SK-N-SH (cell line): Measurements from ENCODE around the gene STX18. TPM values are rescaled to one million over a fixed set of nuclear protein-coding genes. Genes with fewer than 3 reads are reported as not detected.

Experiments
- CTCF ChIA-PET: fragments of 300-600, 350-600 bp; formaldehyde crosslinking; extraction: SDS; loops from one replicate; lab custom pipeline; 2021; lab: Yijun Ruan, JAX
- POLR2A ChIA-PET: fragments of 350-600 bp; sonication (Branson Sonifier 250); formaldehyde crosslinking; extraction: SDS; loops from one replicate; lab custom pipeline; 2020; ENCODE audit warnings: antibody characterized with exemption, inconsistent platforms; lab: Yijun Ruan, JAX
- DNase-seq: peaks from one replicate; pipeline ENCODE4 v3.0.0; 2012
- H2AFZ ChIP-seq: fragments of 200-600 bp; sonication (generic); 2 replicates; pipeline ENCODE4 v1.8.1; 2016; ENCODE audit warnings: antibody characterized with exemption, mild to moderate bottlenecking, low read depth
- H3F3A ChIP-seq: fragments of 200-600 bp; sonication (generic); replicated peaks from 2 replicates; pipeline ENCODE3; 2016; ENCODE audit warnings: antibody characterized with exemption, mild to moderate bottlenecking; ENCODE audit not compliant: insufficient read depth
- H3K27ac ChIP-seq, 2 experiments: fragments of 200-500 bp in 1 of 2; fragments of 200-600 bp in 1 of 2; sonication (Bioruptor generic) in 1 of 2; sonication (generic), shearing (Covaris generic) in 1 of 2; 2 replicates each; pipeline versions ENCODE4 v1.5.1 to v1.6.1; 2014 to 2016; ENCODE audit warnings: low read depth in 2 of 2, inconsistent platforms in 1 of 2, low read length in 1 of 2, mild to moderate bottlenecking in 1 of 2, mixed read lengths in 1 of 2
- H3K27me3 ChIP-seq: fragments of 200-600 bp; sonication (generic), shearing (Covaris generic); 2 replicates; pipeline ENCODE4 v1.6.1; 2016; ENCODE audit warnings: mixed run types; ENCODE audit not compliant: insufficient read depth
- H3K36me3 ChIP-seq, 2 experiments: fragments of 200-500 bp in 1 of 2; fragments of 200-600 bp in 1 of 2; sonication (Bioruptor generic) in 1 of 2; sonication (generic) in 1 of 2; replicated peaks in 1 of 2; 2 replicates each; pipeline versions ENCODE3 to v1.5.1; 2014 to 2016; ENCODE audit warnings: low read length in 1 of 2, mild to moderate bottlenecking in 1 of 2; ENCODE audit not compliant: insufficient read depth in 2 of 2, control insufficient read depth in 1 of 2
- H3K4me1 ChIP-seq, 2 experiments: fragments of 200-500 bp in 1 of 2; fragments of 200-600 bp in 1 of 2; sonication (Bioruptor generic) in 1 of 2; sonication (generic), shearing (Covaris generic) in 1 of 2; 2 replicates each; pipeline versions ENCODE4 v1.5.1 to v1.6.1; 2014 to 2016; ENCODE audit warnings: low read depth in 1 of 2, low read length in 1 of 2, mixed run types in 1 of 2; ENCODE audit not compliant: insufficient read depth in 2 of 2, control insufficient read depth in 1 of 2
- H3K4me2 ChIP-seq: fragments of 200-600 bp; sonication (generic), shearing (Covaris generic); 2 replicates; pipeline ENCODE4 v1.6.1; 2017; ENCODE audit warnings: mixed run types
- H3K4me3 ChIP-seq, 2 experiments: fragments of 200-500 bp in 1 of 2; fragments of 200-600 bp in 1 of 2; sonication (Bioruptor generic) in 1 of 2; sonication (generic), shearing (Covaris generic) in 1 of 2; 2 replicates each; pipeline versions ENCODE4 v1.5.1 to v1.8.1; 2014 to 2016; ENCODE audit warnings: low read depth in 2 of 2, inconsistent platforms in 1 of 2, low read length in 1 of 2, mild to moderate bottlenecking in 1 of 2, mixed read lengths in 1 of 2, moderate library complexity in 1 of 2
- H3K79me2 ChIP-seq: fragments of 200-600 bp; sonication (generic); 2 replicates; pipeline ENCODE4 v1.8.1; 2017; ENCODE audit warnings: mild to moderate bottlenecking; ENCODE audit not compliant: insufficient read depth
- H3K9ac ChIP-seq: fragments of 200-600 bp; sonication (generic); 2 replicates; pipeline ENCODE4 v1.6.1; 2017; ENCODE audit warnings: mixed run types
- H3K9me2 ChIP-seq: fragments of 200-600 bp; sonication (generic); 2 replicates; pipeline ENCODE4 v1.6.1; 2017; ENCODE audit warnings: mixed run types
- H3K9me3 ChIP-seq: fragments of 200-600 bp; sonication (generic); 2 replicates; pipeline ENCODE4 v1.6.1; 2017; ENCODE audit warnings: mixed run types, mild to moderate bottlenecking, moderate library complexity
- H4K20me1 ChIP-seq: fragments of 200-600 bp; sonication (generic); 2 replicates; pipeline ENCODE4 v1.6.1; 2017; ENCODE audit warnings: mild to moderate bottlenecking, mixed run types; ENCODE audit not compliant: insufficient read depth
- CHD2 ChIP-seq: fragments of 150-350 bp; IDR thresholded peaks from 2 replicates; pipeline ENCODE4 v1.6.1; 2018; ENCODE audit warnings: low read length; ENCODE audit not compliant: partially characterized antibody
- ELF1 ChIP-seq: IDR thresholded peaks from 2 replicates; pipeline ENCODE4 v1.4.0; 2012
- EP300 ChIP-seq, 2 experiments: IDR thresholded peaks; 2 replicates each; pipeline versions ENCODE4 v1.4.0 to v1.6.1; 2012; ENCODE audit warnings: borderline replicate concordance in 1 of 2, low read depth in 1 of 2, low read length in 1 of 2
- EZH2phosphoT487 ChIP-seq: fragments of 200-600 bp; sonication (generic); IDR thresholded peaks from 2 replicates; pipeline ENCODE4 v1.6.1; 2017; ENCODE audit warnings: low read depth, mixed run types, mild to moderate bottlenecking, antibody characterized with exemption, moderate library complexity, borderline replicate concordance
- FOXJ3 ChIP-seq: sonication (generic); formaldehyde crosslinking; IDR thresholded peaks from 2 replicates; pipeline ENCODE4 v1.5.1; 2020; ENCODE audit warnings: mild to moderate bottlenecking, missing genetic modification reagents
- GABPA ChIP-seq: IDR thresholded peaks from 2 replicates; pipeline ENCODE4 v1.4.0; 2012; ENCODE audit warnings: low read depth, mild to moderate bottlenecking
- MEF2A ChIP-seq: IDR thresholded peaks from 2 replicates; pipeline ENCODE4 v1.4.0; 2012; ENCODE audit warnings: low read depth, borderline replicate concordance
- MXI1 ChIP-seq: IDR thresholded peaks from 2 replicates; pipeline ENCODE4 v1.6.1; 2012; ENCODE audit warnings: mild to moderate bottlenecking, low read depth, low read length, improper control_type of control experiment
- NFIC ChIP-seq: IDR thresholded peaks from 2 replicates; pipeline ENCODE4 v1.4.0; 2012; ENCODE audit warnings: borderline replicate concordance
- NRF1 ChIP-seq: IDR thresholded peaks from 2 replicates; pipeline ENCODE4 v1.6.1; 2012; ENCODE audit warnings: low read depth, mild to moderate bottlenecking, low read length
- PBX3 ChIP-seq: IDR thresholded peaks from 2 replicates; pipeline ENCODE4; 2012
- POLR2AphosphoS5 ChIP-seq: IDR thresholded peaks from 2 replicates; pipeline ENCODE4 v1.6.1; 2012; ENCODE audit warnings: low read depth, low read length
- RAD21 ChIP-seq: IDR thresholded peaks from 2 replicates; pipeline ENCODE4 v1.6.1; 2012; ENCODE audit warnings: mild to moderate bottlenecking, low read length
- RCOR1 ChIP-seq: fragments of 150-350 bp; IDR thresholded peaks from 2 replicates; pipeline ENCODE4 v1.6.1; 2017; ENCODE audit warnings: antibody characterized with exemption, low read length
- RFX5 ChIP-seq: IDR thresholded peaks from 2 replicates; pipeline ENCODE4 v1.6.1; 2012; ENCODE audit warnings: mild to moderate bottlenecking, improper control_type of control experiment, low read length
- RXRA ChIP-seq: IDR thresholded peaks from 2 replicates; pipeline ENCODE4 v1.4.0; 2012; ENCODE audit warnings: low read depth, mild to moderate bottlenecking, borderline replicate concordance
- SIN3A ChIP-seq: IDR thresholded peaks from 2 replicates; pipeline ENCODE4 v1.6.1; 2012; ENCODE audit warnings: low read depth, mild to moderate bottlenecking, low read length, moderate library complexity, borderline replicate concordance
- SMC3 ChIP-seq: IDR thresholded peaks from 2 replicates; pipeline ENCODE4 v1.6.1; 2012; ENCODE audit warnings: low read depth, low read length, improper control_type of control experiment
- TAF1 ChIP-seq: IDR thresholded peaks from 2 replicates; pipeline ENCODE4 v1.6.1; 2012; ENCODE audit warnings: low read depth, mild to moderate bottlenecking, low read length, moderate library complexity, borderline replicate concordance
- USF1 ChIP-seq: IDR thresholded peaks from 2 replicates; pipeline ENCODE4 v1.4.0; 2012; ENCODE audit warnings: low read depth, borderline replicate concordance
- whole genome bisulfite sequencing: methylation state at CpG from one replicate; pipeline ENCODE4 v1.1.6; 2017; ENCODE audit warnings: low lambda C conversion rate; 5-methylcytosine and 5-hydroxymethylcytosine counted together
- polyA plus RNA-seq, 3 experiments: library from polyadenylated mRNA; depleted of rRNA; stranded (reverse); fragments of >200 nt; gene quantifications; 2 replicates each; pipeline ENCODE4 v1.2.3, GENCODE V29; 2012
- TF ChIP-seq, protein P1 (sequence below): fragments of 150-350 bp; IDR thresholded peaks from 2 replicates; pipeline ENCODE4 v1.6.1; 2017; ENCODE audit warnings: antibody characterized with exemption, low read length, low read depth, borderline replicate concordance

Gene STX18
- polyA plus RNA-seq, 1 of the 3 experiments (the other 2 are of a cell fraction) = 17.3 TPM

DNA sequence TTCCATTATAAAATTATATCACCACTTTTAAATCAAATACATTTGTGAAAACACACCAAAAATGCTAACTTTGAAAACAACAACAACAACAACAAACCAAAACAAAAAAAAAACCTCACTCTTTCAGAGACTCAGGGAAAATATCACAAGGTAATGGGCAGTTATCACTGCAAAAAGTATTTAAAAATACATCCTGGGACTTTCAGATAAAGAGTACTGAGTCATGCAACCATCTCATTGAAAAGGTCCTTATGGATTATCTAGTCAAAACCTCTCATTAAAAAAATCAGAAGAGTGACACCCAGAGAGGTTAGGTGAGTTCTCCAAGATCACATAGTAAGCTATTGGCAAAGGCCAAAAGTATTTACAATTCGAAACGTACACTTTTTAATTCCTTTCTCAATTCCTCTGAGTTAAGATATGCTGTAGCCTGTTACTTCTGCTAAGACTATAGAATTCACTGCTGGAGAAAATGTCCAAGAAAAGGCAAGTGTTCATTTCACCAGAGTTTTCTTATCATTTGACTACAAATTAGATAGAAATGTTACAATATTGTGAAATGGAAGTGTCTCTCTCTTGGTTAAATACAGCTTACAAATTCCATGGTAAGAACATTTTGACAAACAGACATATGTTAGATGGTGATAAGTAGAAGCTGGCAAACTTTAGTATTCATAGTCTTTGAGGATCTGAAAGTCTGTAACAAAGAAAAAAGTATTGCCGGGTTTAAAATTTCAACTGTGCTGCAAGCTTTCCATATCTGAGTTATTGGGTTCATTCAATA, 9.3 kb downstream of the STX18 start (continued):
- TF ChIP-seq RCOR1 (no peak), USF1 (no peak), SIN3A (no peak), TAF1 (no peak), GABPA (no peak)

DNA sequence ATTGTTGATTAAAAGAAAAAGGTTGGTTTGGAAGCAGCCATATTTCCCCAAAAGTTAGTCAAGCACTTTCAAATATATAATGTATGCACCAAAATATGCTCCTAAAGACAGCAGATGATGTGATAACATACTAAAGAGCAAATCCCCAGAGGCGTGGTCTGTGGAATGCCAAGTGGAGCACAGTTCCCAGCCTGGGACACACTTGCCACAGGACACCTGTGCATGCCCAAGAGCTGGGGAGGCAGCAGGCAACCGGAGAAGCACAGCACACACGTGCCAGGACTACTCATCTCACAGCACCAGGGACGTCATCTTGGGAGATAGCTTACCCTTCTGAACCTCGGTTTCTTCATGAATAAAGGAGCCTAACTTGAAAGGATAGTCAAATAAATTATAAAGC, 12.5 kb downstream of the STX18 start:
- H3K4me1 ChIP-seq = no peaks in the 10 kb centered on the region
- 100% methylated on average over 3 of the region's 5 CpGs for WGBS
- H3F3A ChIP-seq = peaks cover 4% of the 10 kb centered on the region
- no peaks in the 10 kb centered on the region for H3K9me3 ChIP-seq
- ChIA-PET POLR2A (no interaction called here), CTCF (interaction anchor here (2.9 kb wide), 1 partner anchor 10 kb away, joined by 15 read pairs; no protein-coding TSS in a partner anchor)
- no peak overlapping the region for H3K27ac ChIP-seq
- H2AFZ ChIP-seq = no peak overlapping the region
- no peak for TF ChIP-seq RFX5
- TF ChIP-seq TAF1 = no peak
- TF ChIP-seq GABPA = no peak
- TF ChIP-seq SMC3 = no peak
- TF ChIP-seq CHD2 = no peak
- TF ChIP-seq MEF2A = no peak
- H3K9me2 ChIP-seq = no peaks in the 10 kb centered on the region
- H3K79me2 ChIP-seq = peaks cover 64% of the 10 kb centered on the region
- no peak for DNase-seq
- H3K36me3 ChIP-seq = peaks cover 0 to 3% of the 10 kb centered on the region in 2 experiments
- H3K4me2 ChIP-seq = no peak overlapping the region
- H3K4me3 ChIP-seq = no peak overlapping the region
- no peak overlapping the region for H3K9ac ChIP-seq
- no peaks in the 10 kb centered on the region for H4K20me1 ChIP-seq
- no peaks in the 10 kb centered on the region for H3K27me3 ChIP-seq

GRCh38 chr4:4526401-4526800, 15.4 kb downstream of the STX18 start:
- no peak overlapping the region for H3K4me2 ChIP-seq
- H3K4me3 ChIP-seq = no peak overlapping the region
- no peaks in the 10 kb centered on the region for H3K9me2 ChIP-seq
- H3K27me3 ChIP-seq = no peaks in the 10 kb centered on the region
- H3K9me3 ChIP-seq = no peaks in the 10 kb centered on the region
- peaks cover 4% of the 10 kb centered on the region for H3F3A ChIP-seq
- POLR2A ChIA-PET = no interaction called here
- H3K79me2 ChIP-seq = peaks cover 45% of the 10 kb centered on the region
- no peak overlapping the region for H3K9ac ChIP-seq
- H4K20me1 ChIP-seq = no peaks in the 10 kb centered on the region; the same call in 1 of the 2 replicates
- H2AFZ ChIP-seq = no peak overlapping the region
- H3K4me1 ChIP-seq = no peaks in the 10 kb centered on the region; a peak in 1 of 4 replicates
- H3K36me3 ChIP-seq = peaks cover 0 to 3% of the 10 kb centered on the region in 2 experiments
- no peak overlapping the region for H3K27ac ChIP-seq
- WGBS = 93% methylated on average over 6 of the region's 6 CpGs
- no peak for DNase-seq
- CTCF ChIA-PET = interaction anchor here (1.2 to 1.3 kb wide), 2 partner anchors 38 to 48 kb away, joined by 3 read pairs; no protein-coding TSS in a partner anchor
- TF ChIP-seq, protein P1, sequence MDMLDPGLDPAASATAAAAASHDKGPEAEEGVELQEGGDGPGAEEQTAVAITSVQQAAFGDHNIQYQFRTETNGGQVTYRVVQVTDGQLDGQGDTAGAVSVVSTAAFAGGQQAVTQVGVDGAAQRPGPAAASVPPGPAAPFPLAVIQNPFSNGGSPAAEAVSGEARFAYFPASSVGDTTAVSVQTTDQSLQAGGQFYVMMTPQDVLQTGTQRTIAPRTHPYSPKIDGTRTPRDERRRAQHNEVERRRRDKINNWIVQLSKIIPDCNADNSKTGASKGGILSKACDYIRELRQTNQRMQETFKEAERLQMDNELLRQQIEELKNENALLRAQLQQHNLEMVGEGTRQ = no peak
- TF ChIP-seq RCOR1 = no peak
- no peak for TF ChIP-seq EZH2phosphoT487
- no peak for TF ChIP-seq FOXJ3 (CRISPR knock-in tag)
- TF ChIP-seq POLR2AphosphoS5 = no peak
- TF ChIP-seq NFIC = no peak
- TF ChIP-seq MXI1 = no peak
- no peak for TF ChIP-seq RFX5
- TF ChIP-seq SMC3 = no peak
- no peak for TF ChIP-seq RAD21
- TF ChIP-seq CHD2 = no peak
- no peak for TF ChIP-seq RXRA
- no peak for TF ChIP-seq ELF1
- no peak for TF ChIP-seq PBX3
- no peak for TF ChIP-seq EP300 (IDR thresholded peaks at IDR 0.05; ENCODE audit: borderline replicate concordance in 1 of 2, low read depth in 1 of 2, low read length in 1 of 2)
- no peak for TF ChIP-seq NRF1
